Measurements from ENCODE around the gene KLHDC7B. TPM values are rescaled to one million over a fixed set of nuclear protein-coding genes. Genes with fewer than 3 reads are reported as not detected.

KLHDC7B gene
- total RNA-seq, 1 experiment from 2014 or later = not detected

DNA sequence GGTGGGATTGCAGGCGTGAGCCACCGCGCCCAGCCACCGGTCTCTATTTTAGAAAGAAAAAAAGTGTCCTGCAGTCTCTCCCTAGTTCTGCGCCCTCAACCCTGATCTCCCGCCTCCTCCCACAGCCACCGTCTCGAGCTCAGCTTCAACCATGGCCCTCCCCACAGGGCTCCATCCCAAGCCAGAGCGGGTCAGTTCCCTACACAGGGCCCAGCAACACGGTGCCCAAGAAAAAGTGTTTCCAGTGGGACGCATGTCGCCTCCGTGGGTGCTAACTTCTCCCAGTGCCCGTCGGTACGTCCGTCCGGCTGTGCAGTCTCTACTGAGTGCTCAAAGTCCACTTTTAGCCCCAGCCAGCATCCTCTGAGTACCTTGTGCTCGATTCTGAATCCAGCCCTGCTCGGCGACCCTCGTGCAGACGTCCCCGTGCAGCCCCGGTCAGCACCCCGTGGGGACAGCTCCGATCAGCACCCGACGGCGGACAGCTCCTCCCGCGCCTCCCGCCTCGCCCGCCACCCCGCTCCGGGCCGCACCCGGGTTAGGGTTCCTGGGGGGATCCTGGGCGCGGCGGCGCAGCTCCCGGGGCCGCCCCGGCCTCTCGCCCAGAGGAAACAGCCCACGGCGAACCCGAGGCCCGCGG is 54.2 kb downstream of the KLHDC7B start:
- DNase-seq (ENCODE audit: low spot score) (peak; percentile 84), ATAC-seq (peak; percentile 79)
- no peaks in the 10 kb centered on the region for H3K36me3 Mint-ChIP-seq
- no peak overlapping the region for H3K27ac Mint-ChIP-seq
- ChIA-PET POLR2A (no interaction called here), CTCF (interaction anchor here (0.7 to 1.0 kb wide), 2 partner anchors 21 to 74 kb away, joined by 3 to 4 read pairs; partner anchors contain the start of gene SCO2)
- H3K4me3 Mint-ChIP-seq = peak overlapping the region; percentile 62
- no peaks in the 10 kb centered on the region for H3K9me3 Mint-ChIP-seq
- H3K27me3 Mint-ChIP-seq (ENCODE audit: low read depth) = peaks cover 72% of the 10 kb centered on the region
- peaks cover 12% of the 10 kb centered on the region; the same call in 1 of the 2 replicates for H3K4me1 Mint-ChIP-seq
- TF ChIP-seq JUN (CRISPR knock-in tag; IDR thresholded peaks at IDR 0.05) (peak; percentile 99), NFE2L1 (CRISPR knock-in tag; IDR thresholded peaks at IDR 0.05) (peak; percentile 96), TP53 (CRISPR knock-in tag; IDR thresholded peaks at IDR 0.05) (peak; percentile 96), GRHL2 (CRISPR knock-in tag; IDR thresholded peaks at IDR 0.05; ENCODE audit: insufficient replicate concordance, severe bottlenecking) (no peak), ZNF121 (CRISPR knock-in tag; IDR thresholded peaks at IDR 0.05) (peak; percentile 90), ZNF281 (CRISPR knock-in tag; IDR thresholded peaks at IDR 0.05) (peak; percentile 96), GABPB1 (CRISPR knock-in tag; IDR thresholded peaks at IDR 0.05) (peak; percentile 80; the same call in 1 of the 2 replicates), CBFB (CRISPR knock-in tag; IDR thresholded peaks at IDR 0.05; ENCODE audit: low read depth) (peak; percentile 92; the same call in 1 of the 2 replicates), NR3C1 (CRISPR knock-in tag; conservative IDR thresholded peaks at IDR 0.05; ENCODE audit: low read depth) (peak; percentile 96), ZBTB21 (CRISPR knock-in tag; IDR thresholded peaks at IDR 0.05; ENCODE audit: borderline replicate concordance) (peak; percentile 94), HMGXB4 (CRISPR knock-in tag; IDR thresholded peaks at IDR 0.05) (no peak; the same call in 1 of the 2 replicates), NFATC4 (CRISPR knock-in tag; IDR thresholded peaks at IDR 0.05) (no peak), IRF2 (CRISPR knock-in tag; IDR thresholded peaks at IDR 0.05; ENCODE audit: borderline replicate concordance, low read depth) (peak; percentile 92; the same call in 1 of the 2 replicates), PRRX2 (CRISPR knock-in tag; IDR thresholded peaks at IDR 0.05) (peak; percentile 68; the same call in 1 of the 2 replicates), ESRRA (CRISPR knock-in tag; IDR thresholded peaks at IDR 0.05; ENCODE audit: borderline replicate concordance) (peak; percentile 99), NR1H2 (CRISPR knock-in tag; IDR thresholded peaks at IDR 0.05) (peak; percentile 94), CREM (CRISPR knock-in tag; IDR thresholded peaks at IDR 0.05) (peak; percentile 86; the same call in 1 of the 2 replicates), ERG (CRISPR knock-in tag; IDR thresholded peaks at IDR 0.05) (peak; percentile 78; the same call in 1 of the 2 replicates), USF1 (CRISPR knock-in tag; IDR thresholded peaks at IDR 0.05) (peak; percentile 90), SP1 (CRISPR knock-in tag; conservative IDR thresholded peaks at IDR 0.05) (peak; percentile 62; the same call in 1 of the 2 replicates), ZNF416 (CRISPR knock-in tag; IDR thresholded peaks at IDR 0.05) (0 out of 2 replicates have a peak, but pooled peaks have one; percentile 40), PREB (CRISPR knock-in tag; IDR thresholded peaks at IDR 0.05; ENCODE audit: borderline replicate concordance) (peak; percentile 99), USF2 (CRISPR knock-in tag; IDR thresholded peaks at IDR 0.05) (peak; percentile 58), SOX15 (CRISPR knock-in tag; IDR thresholded peaks at IDR 0.05) (no peak)
- TF ChIP-seq, protein P1, sequence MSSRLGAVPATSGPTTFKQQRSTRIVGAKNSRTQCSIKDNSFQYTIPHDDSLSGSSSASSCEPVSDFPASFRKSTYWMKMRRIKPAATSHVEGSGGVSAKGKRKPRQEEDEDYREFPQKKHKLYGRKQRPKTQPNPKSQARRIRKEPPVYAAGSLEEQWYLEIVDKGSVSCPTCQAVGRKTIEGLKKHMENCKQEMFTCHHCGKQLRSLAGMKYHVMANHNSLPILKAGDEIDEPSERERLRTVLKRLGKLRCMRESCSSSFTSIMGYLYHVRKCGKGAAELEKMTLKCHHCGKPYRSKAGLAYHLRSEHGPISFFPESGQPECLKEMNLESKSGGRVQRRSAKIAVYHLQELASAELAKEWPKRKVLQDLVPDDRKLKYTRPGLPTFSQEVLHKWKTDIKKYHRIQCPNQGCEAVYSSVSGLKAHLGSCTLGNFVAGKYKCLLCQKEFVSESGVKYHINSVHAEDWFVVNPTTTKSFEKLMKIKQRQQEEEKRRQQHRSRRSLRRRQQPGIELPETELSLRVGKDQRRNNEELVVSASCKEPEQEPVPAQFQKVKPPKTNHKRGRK (CRISPR knock-in tag; IDR thresholded peaks at IDR 0.05; ENCODE audit: borderline replicate concordance) = peak; percentile 90; the same call in 1 of the 2 replicates
- TF ChIP-seq, protein P2, sequence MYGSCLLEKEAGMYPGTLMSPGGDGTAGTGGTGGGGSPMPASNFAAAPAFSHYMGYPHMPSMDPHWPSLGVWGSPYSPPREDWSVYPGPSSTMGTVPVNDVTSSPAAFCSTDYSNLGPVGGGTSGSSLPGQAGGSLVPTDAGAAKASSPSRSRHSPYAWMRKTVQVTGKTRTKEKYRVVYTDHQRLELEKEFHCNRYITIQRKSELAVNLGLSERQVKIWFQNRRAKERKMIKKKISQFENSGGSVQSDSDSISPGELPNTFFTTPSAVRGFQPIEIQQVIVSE (CRISPR knock-in tag; IDR thresholded peaks at IDR 0.05; ENCODE audit: borderline replicate concordance) = no peak
